Brain microvascular endothelial cell (primary cell): Measurements from ENCODE around the gene SRPX2.

ENCODE experiments used
- DNase-seq: peaks from one replicate; pipeline ENCODE4 v3.0.0-alpha.2; 2020
- H3K27ac ChIP-seq: fragments of 250-450 bp; sonication (Bioruptor Pico); 2 replicates; pipeline ENCODE4 v1.5.1; 2020; ENCODE audit warnings: mild to moderate bottlenecking, moderate library complexity
- H3K27me3 ChIP-seq: fragments of 250-450 bp; sonication (Bioruptor Pico); replicated peaks from 2 replicates; pipeline ENCODE4 v1.5.1; 2020; ENCODE audit warnings: mild to moderate bottlenecking
- H3K36me3 ChIP-seq: fragments of 250-450 bp; sonication (Bioruptor Pico); replicated peaks from 2 replicates; pipeline ENCODE4 v1.5.1; 2020; ENCODE audit warnings: mild to moderate bottlenecking
- H3K4me3 ChIP-seq: 2 replicates; pipeline ENCODE4 v1.5.1; 2011; ENCODE audit warnings: low read depth, mild to moderate bottlenecking, control low read depth, low read length, moderate library complexity
- CTCF ChIP-seq: IDR thresholded peaks from 2 replicates; pipeline ENCODE4 v1.5.1; 2011; ENCODE audit warnings: low read depth, mild to moderate bottlenecking, moderate library complexity, low read length, control low read depth, inconsistent platforms; ENCODE audit errors: missing control alignments
- in situ Hi-C: cut with HindIII; loops from 2 replicates; pipeline ENCODE4 v1.10.0; 2017; ENCODE audit warnings: low sequenced_read_pairs, low pct_ligation_motif_present

The SRPX2 gene

GRCh38 chrX:100606753-100607152 is 37.2 kb upstream of the SRPX2 start:
- no peaks in the 10 kb centered on the region for H3K27me3 ChIP-seq
- DNase-seq, result no peak
- H3K36me3 ChIP-seq, result no peaks in the 10 kb centered on the region
- in situ Hi-C loops, result no loop called here
- no peak for TF ChIP-seq CTCF
- H3K27ac ChIP-seq, result no peak overlapping the region
- H3K4me3 ChIP-seq, result no peak overlapping the region

GRCh38 chrX:100609591-100609990 is 34.4 kb upstream of the SRPX2 start:
- Histone ChIP-seq H3K27ac (no peak overlapping the region), H3K4me3 (no peak overlapping the region), H3K36me3 (no peaks in the 10 kb centered on the region), H3K27me3 (no peaks in the 10 kb centered on the region)
- no peak for DNase-seq
- no peak for TF ChIP-seq CTCF
- in situ Hi-C loops, result no loop called here

GRCh38 chrX:100611951-100612350 is 32.0 kb upstream of the SRPX2 start:
- no peak for TF ChIP-seq CTCF
- no peak overlapping the region for H3K4me3 ChIP-seq
- H3K27ac ChIP-seq, result no peak overlapping the region
- no peaks in the 10 kb centered on the region for H3K36me3 ChIP-seq
- no peaks in the 10 kb centered on the region for H3K27me3 ChIP-seq
- DNase-seq, result no peak
- in situ Hi-C loops, result no loop called here

GRCh38 chrX:100615005-100615404 is 29.0 kb upstream of the SRPX2 start:
- DNase-seq, result peak; percentile 43
- Histone ChIP-seq H3K27ac (no peak overlapping the region), H3K27me3 (no peaks in the 10 kb centered on the region), H3K36me3 (no peaks in the 10 kb centered on the region), H3K4me3 (no peak overlapping the region)
- in situ Hi-C loops, result no loop called here
- peak; percentile 73 for TF ChIP-seq CTCF

GRCh38 chrX:100623001-100623400 is 21.0 kb upstream of the SRPX2 start:
- in situ Hi-C loops, result no loop called here
- TF ChIP-seq CTCF, result no peak
- DNase-seq, result no peak
- H3K36me3 ChIP-seq, result no peaks in the 10 kb centered on the region
- no peaks in the 10 kb centered on the region for H3K27me3 ChIP-seq
- no peak overlapping the region for H3K4me3 ChIP-seq
- H3K27ac ChIP-seq, result no peak overlapping the region

- H3K4me3 ChIP-seq, result no peak overlapping the region
- H3K36me3 ChIP-seq, result no peaks in the 10 kb centered on the region
- TF ChIP-seq CTCF, result no peak
- no peak overlapping the region for H3K27ac ChIP-seq
- no peaks in the 10 kb centered on the region for H3K27me3 ChIP-seq
- in situ Hi-C loops, result no loop called here
- no peak for DNase-seq
Observed at GRCh38 chrX:100625985-100626491, 18.0 kb upstream of the SRPX2 start.
